HG02938 (cell line): ENCODE data around the gene CLIP2.
"Not testable (repeated sequence)": the region's sequence is repeated elsewhere in the genome, so short reads cannot be mapped to it uniquely, and the experiment has no call there.

Experiments
- ATAC-seq: cut with Tn5 transposase; IDR thresholded peaks from one replicate; pipeline ENCODE4 v1.9.1; 2021; ENCODE audit warnings: mild to moderate bottlenecking, moderate library complexity; ENCODE audit not compliant: unreplicated experiment

The CLIP2 gene

DNA sequence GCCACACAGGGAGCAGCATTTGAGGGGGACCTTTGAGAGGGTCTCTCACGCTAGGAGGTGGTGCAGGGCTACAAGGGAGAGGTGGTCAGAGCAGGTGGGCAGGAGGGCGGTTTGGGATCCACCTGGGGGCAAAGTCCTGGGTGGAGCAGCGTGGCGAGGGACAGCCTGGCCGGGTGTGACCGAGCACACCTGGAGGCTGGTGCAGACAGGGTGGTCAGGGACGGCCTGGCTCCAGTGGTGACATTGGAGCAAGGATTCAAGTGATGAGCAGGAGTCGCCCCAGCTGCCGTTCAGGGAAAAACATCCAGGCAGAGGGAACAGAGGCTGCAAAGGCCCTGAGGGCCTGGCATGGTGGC is 36.0 kb downstream of the CLIP2 start:
- no peak for ATAC-seq

DNA sequence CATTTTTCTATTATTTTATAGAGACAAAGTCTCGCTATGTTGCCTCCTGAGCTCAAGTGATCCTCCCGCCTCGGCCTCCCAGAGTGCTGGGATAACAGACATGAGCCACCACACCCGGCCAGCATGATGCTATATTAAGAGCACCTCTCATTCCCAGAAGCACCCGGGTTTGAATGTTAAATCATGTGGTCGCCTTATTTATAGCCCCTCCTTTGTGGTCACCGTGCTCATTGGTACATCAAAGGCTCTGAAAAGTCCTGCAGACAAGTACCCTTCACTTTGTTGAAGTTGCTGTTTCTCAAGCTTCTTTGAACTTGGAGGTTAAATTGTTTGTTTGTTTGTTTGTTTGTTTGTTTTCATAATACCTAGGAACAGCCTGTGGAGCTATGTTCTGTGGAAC is 40.0 kb downstream of the CLIP2 start:
- ATAC-seq: no peak

DNA sequence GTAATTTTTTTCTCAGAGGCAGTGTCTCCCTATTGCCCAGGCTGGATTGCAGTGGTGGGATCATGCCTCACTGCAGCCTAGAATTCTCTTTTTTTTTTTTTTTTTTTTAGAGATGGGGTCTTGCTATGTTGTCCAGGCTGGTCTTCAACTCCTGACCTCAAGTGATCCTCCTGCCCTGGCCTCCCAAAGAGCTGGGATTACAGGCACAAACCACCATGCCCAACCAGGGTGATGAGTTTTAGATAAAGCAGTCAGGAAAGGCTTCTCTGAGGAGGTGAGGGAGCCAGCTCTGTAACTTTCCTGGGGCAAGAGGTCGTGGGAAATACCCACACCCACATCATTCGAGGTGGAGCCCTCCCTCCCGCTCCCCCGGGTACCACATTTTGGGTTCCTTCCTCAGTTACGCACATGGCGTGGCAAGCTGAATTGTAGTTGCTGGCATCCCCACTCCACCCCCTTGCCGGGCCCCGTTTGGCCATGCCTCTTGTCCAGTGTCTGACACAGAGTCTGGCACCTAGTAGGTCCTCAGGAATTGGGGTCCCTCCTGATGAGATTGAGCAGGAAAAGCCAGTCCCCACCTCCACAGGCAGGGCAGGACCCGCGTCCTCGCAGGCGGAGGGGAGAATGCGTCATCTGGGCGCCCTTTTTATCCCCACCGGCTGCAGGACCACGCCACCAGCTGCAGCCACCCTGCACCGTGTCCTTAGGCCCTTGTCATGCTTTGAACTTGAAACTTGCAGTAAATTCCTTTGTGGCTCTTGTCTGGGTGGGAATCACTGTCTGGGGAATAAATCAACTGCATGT is 43.4 kb downstream of the CLIP2 start:
- ATAC-seq: no peak

DNA sequence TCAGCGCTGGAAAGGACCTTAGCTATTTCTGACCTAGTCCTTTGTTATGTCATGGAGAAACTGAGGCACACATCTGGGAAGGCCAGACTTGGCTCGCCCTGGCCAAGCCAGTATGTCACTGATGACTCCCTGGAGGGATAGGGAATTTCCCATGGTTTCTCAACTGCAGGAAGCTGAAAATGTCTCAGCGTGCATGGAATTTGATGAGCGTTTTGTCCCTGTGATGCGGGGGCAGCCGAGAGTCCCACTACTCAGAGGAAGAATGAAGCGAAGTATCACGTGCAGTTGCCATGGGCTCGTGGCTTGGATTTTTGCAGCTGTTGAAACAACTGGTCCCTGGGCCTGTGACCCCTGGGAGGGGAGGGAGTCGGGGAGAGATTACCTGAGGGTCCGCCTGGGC is 44.8 kb downstream of the CLIP2 start:
- no peak for ATAC-seq

DNA sequence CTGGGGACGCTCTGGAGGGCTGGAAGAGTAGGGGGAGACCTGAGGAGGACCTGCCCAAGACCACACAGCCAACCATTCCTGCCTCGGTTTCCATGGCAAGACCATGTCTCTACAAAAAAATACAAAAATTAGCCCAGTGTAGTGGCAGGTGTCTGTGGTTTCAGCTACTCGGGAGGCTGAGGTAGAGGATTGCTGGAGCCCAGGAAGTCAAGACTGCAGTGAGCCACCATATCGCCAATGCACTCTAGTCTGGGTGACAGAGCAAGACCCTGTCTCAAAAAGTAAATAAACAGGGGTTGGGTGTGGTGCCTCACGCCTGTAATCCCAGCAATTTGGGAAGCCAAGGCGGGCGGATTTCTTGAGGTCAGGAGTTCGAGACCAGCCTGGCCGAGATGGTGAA is 48.7 kb downstream of the CLIP2 start:
- ATAC-seq: no peak

DNA sequence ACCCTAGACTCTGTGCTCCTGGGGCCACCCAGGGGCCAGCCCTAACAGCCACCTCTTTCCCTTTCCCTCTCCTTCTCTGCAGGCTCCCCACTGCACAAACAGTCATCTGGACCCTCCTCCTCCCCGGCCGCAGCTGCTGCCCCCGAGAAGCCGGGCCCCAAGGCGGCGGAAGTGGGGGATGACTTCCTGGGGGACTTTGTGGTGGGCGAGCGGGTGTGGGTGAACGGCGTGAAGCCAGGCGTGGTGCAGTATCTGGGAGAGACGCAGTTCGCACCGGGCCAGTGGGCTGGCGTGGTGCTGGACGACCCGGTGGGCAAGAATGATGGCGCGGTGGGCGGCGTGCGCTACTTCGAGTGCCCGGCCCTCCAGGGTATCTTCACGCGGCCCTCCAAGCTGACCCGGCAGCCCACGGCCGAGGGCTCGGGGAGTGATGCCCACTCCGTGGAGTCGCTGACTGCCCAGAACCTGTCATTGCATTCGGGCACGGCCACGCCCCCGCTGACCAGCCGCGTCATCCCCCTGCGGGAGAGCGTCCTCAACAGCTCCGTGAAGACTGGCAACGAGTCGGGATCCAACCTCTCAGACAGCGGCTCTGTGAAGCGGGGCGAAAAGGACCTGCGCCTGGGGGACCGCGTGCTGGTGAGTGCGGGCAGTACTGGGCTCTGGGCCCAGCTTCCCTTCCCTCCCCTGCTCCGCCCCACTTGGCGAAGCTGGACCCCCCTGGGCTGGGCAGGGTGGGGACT is 49.3 kb downstream of the CLIP2 start:
- no peak for ATAC-seq

DNA sequence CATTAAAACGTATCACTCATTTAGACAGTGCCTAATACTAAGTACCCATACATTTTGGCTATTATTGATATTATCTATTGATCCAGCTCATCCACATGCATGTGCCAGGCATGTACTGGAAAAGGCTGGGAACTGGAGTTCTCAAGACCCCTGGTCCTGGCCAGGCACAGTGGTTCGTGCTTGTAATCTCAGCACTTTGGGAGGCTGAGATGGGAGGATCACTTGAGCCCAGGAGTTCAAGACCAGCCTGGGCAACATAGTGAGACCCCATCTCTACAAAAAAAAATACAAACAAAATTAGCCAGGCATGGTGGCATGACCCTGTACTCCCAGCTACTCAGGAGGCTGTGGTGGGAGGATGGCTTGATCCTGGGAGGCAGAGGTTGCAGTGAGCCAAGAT is 50.4 kb downstream of the CLIP2 start:
- ATAC-seq: not testable (repeated sequence)

DNA sequence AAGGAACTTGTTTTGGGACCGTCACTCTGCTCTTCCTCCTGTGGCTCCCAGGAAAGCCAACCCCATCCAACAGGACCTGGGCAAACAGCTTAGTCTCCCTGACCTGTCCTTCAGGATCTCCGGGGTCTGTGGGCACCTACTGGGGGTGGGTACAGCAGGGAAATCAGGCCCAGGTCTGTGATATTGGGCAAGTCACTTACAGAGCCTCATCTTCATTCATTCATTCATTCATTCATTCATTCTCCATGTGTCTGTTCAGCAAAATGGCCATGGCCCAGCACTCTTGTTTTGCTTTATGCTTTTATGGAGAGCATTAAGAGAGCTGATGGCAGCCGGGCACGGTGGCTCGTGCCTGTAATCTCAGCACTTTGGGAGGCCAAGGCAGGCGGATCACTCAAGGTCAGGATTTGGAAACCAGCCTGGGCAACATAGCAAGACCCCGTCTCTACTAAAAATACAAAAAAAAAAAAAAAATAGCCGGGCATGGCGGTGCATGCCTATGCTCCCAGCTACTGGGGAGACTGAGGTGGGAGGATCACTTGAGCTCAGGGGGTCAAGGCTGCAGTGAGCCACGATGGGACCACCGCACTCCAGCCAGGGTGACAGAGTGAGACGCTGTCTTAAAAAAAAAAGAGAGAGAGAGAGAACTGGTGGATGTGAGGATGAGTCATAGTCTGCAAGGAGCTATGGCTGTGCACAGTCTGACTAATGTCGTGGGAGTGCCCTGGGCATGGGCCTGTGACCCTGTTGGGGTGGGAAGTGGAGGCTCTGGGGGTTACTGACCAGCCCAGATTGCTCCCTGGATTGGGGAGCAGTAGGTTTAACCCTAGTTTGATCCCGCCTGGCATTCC is 54.3 kb downstream of the CLIP2 start:
- ATAC-seq: no peak

DNA sequence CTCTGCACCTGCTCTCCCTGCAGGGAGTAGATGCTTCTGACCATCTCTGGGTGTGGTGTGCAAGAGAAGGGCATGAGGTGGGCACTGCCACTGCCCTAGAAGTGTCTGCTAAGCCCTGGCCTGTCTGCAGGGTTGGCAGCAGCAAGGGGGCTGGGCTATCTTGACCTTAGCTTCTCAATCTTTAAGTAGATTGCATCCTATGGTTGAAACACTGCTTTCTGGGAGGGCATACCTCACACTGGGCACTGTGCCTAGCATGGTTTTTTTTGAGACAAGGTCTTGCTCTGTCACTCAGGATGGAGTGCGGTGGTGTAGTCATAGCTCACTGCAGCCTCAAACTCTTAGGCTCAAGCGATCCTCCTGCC is 54.9 kb downstream of the CLIP2 start:
- no peak for ATAC-seq

DNA sequence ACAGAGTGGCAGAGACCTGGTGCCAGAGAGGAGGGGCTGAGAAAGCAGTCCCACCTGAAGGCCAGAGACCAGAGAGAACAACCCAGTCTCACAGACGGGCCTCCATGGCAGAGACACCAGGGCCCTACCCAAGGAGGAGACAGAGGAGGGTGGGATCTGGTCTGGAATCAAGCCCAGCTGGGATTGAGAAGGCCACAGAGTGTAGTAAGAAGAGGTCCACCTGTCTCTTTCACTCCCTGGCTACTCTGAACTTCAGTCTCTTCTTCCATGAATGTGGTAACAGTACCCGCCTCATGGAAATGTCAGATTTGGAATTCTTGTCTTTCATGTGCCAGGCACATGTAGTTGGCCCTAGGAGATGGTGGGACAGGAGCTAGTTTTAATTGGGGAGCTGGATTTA is 55.6 kb downstream of the CLIP2 start:
- ATAC-seq: no peak

DNA sequence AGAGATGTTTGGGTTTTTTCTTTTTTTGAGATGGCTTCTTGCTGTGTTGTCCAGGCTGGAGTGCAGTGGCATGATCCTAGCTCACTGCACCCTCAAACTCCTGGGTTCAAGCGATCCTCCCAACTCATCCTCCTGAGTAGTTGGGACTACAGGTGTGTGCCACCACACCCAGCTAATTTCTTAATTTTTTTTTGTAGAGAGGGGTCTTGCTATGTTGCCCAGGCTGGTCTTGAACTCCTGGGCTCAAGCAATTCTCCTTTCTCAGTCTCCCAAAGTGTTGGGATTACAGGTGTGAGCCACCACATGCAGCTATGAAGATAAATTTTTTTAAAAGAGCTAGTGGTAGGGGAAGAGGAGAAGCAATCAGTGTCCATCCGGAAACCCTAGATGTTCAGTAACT is 56.8 kb downstream of the CLIP2 start:
- ATAC-seq: no peak

DNA sequence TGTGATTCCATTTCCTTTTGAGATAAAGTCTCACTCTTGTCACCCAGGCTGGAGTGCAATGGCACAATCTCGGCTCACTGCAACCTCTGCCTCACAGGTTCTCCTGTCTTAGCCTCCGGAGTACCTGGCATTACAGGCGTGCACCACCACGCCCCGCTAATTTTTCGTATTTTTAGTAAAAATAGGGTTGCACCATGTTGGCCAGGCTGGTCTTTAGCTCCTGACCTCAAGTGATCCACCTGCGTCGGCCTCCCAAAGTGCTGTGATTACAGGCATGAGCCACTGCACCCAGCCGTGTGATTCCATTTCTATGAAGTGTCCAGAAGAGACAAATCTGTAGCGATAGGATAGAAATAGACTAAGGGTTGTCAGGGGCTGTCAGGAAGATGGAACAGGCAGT is 60.4 kb downstream of the CLIP2 start:
- ATAC-seq: no peak

DNA sequence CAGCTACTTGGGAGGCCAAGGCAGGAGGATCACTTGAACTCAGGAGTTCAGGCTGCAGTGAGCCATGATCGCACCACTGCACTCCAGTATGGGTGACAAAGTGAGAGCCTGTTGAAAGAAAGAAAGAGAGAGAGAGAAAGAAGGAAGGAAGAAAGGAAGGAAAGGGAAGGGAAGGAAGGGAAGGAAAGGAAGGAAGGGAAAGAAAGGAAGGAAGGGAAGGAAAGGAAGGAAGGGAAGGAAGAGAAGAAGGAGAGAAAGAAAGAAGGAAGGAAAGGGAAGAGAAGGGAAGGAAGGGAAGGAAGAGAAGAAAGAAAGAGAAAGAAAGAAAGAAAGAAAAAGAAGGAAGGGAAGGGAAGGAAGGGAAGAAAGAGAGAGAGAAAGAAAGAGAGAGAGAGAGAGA is 61.5 kb downstream of the CLIP2 start:
- ATAC-seq: no peak

DNA sequence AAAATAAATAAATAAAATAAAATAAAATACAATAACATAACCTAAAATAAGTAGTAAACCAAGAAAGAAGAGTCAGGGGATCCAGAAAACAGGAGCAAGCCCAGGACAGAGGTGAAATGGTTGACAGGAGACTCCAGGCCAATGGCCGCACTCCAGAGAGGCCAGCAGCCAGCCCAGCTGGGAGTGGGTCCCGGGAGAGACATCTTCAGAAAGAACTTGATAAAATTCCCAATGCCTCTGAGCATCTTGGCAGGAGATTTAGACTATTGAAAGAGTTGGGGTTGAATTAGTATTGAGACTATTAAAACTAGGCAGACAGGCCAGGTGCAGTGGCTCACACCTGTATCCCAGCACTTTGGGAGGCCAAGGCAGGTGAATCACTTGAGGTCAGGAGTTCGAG is 62.6 kb downstream of the CLIP2 start:
- no peak for ATAC-seq

DNA sequence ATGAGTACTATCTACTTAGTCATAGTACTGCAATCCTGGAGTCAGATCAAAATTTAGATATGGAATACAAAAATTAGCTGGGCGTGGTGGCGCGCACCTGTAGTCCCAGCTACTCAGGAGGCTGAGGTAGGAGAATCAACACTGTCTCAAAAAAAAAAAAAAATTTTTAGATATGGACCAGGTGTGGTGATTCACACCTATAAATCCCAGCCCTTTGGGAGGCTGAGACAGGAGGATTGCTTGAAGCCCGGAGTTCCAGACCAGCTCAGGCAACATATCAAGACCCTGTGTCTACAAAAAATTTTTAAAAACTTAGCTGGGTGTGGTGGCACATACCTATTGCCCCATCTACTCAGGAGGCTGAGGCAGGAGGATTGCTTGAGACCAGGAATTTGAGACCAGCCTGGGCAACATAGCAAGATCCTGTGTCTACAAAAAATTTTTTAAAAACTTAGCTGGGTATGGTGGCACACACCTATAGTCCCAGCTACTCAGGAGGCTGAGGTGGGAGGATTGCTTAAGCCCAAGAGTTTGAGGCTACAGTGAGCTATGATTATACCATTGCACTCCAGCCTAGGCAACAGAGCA is 63.4 kb downstream of the CLIP2 start:
- not testable (repeated sequence) for ATAC-seq

DNA sequence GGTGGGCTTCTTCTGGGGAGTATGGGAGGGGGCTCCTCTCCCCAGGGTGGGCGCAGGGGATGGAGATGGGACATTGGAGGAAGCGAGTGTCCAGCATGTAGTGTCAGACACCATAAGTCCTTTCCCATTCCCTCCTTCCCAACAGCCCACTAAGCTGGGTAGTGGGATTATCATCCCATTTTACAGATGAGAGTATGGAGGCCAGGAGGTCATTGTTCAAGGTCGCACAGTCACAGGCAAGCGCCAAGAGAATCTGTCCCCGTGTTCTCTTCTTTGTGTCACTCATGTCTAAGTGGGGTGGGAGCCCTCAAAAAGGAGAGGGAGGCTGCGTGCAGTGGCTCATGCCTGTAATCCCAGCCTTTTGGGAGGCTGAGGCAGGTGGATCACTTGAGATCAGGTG is 64.8 kb downstream of the CLIP2 start:
- ATAC-seq: no peak

DNA sequence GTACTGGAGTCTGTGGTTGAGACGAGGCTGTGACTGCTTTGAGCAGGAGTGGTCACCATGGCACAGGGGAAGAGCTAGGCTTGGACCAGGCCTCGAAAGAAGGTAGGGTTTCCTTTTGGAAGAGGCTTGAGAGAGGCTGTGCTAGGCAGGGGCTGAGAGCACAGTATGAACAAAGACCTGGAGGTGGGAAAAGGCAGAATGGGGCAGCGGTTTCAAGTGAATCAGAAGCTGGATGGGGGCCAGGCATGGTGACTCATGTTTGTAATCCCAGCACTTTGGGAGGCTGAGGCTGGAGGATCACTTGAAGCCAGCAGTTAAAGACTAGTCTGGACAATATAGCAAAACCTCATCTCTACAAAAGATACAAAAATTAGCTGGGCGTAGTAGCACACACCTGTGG is 65.9 kb downstream of the CLIP2 start:
- no peak for ATAC-seq

DNA sequence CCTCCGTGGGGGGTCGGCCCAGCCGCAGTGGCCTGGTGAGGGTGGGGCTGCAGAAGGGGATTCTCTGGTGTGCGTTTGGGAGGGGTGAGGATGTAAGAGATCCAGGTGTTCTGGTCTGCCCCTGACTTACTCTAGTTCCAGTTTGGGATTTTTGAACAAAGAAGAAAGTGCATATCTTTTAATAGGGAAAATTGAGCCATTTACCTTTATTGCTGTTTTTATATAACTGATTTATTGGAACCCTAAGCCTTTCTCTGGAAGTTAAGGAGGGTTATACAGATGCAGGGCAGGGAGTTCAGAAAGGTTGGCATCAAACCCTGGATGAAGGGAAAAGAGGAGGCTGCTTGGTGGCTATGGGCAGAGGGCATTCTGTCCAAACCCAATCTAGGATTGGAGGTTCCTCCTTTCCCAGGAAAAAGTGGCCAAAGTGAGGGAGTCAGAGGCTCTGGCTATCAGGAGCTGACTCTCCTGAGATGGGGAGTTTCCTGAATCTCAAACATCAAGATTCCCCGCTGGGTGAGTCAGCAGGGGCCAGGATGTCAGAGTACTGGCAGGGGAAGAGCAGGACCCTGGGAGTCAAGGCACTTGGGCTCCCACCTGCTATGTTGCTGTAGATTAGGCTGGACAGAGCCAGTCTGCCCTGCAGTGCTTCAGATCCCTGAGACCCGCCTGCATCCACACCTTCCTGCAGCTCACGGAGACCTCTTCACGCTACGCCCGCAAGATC is 67.5 kb downstream of the CLIP2 start:
- no peak for ATAC-seq

DNA sequence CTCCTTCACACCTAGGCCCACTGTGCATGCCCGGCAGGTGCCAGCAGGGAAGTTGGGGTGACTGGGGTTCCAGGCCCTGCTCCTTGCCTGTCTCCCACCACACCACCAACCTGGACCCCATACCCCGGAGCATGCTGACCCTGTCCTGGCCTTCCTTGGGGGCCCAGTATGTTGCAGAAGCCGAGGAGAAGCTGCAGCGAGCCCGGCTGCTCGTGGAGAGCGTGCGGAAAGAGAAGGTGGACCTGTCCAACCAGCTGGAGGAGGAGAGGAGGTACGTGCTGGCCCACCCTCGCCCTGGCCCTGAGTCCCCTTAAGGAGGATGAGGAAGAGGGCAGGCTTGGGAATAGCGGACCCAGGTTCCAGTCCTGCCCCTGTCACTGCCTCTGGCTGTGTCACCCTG is 70.8 kb downstream of the CLIP2 start:
- ATAC-seq: no peak

DNA sequence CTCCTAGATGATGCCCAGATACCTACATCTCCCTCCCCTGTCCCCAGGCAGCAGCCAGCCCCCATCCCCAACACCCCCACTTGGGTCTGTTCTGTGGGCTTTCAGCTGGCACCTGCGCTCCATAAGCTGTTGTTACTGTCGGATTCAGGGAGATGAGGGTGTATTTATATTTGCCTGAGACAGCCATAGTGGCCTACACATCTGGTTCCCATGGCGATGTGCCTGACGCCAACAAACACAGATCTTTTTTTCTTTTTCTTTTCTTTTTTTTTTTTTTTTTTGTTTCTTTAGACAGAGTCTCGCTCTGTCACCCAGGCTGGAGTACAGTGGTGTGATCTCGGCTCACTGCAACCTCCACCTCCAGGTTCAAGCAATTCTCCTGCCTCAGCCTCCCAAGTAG is 73.1 kb downstream of the CLIP2 start:
- no peak for ATAC-seq

DNA sequence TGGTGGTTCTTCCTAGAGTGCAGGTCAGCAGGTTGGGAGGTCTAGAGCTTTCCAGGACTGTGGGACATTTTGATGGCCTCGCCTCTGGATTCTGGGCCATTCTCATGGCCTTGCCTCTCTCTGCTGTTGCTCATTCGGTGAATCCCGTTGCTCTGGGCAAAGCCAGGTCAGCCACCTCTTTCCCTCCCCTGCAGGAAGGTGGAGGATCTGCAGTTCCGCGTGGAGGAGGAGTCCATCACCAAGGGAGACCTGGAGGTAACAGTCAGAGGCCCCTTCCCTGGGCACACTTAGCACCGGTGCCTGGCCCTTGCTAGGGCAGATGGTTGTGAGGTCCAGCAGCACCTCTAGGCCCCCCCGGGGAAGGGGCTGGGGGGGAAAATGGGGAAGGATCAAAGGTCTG is 74.9 kb downstream of the CLIP2 start:
- ATAC-seq: no peak
